HUES64 (cell line): Measurements from ENCODE around the gene SCFD2. TPM values are rescaled to one million over a fixed set of nuclear protein-coding genes. Genes with fewer than 3 reads are reported as not detected.
"Not testable (repeated sequence)": the region's sequence is repeated elsewhere in the genome, so short reads cannot be mapped to it uniquely, and the experiment has no call there.

Experiments used
- H3K27ac ChIP-seq: 2 replicates; pipeline ENCODE4 v1.7.0; 2013; ENCODE audit warnings: low read depth, low read length, inconsistent platforms
- H3K27me3 ChIP-seq: 2 replicates; pipeline ENCODE4 v1.6.1; 2013; ENCODE audit warnings: mild to moderate bottlenecking, low read length; ENCODE audit not compliant: insufficient read depth
- H3K36me3 ChIP-seq: 2 replicates; pipeline ENCODE4 v1.6.1; 2013; ENCODE audit warnings: mild to moderate bottlenecking, low read length; ENCODE audit not compliant: insufficient read depth
- H3K4me1 ChIP-seq: 2 replicates; pipeline ENCODE4 v1.6.1; 2013; ENCODE audit warnings: mild to moderate bottlenecking, low read length, moderate library complexity; ENCODE audit not compliant: insufficient read depth
- H3K4me3 ChIP-seq: 2 replicates; pipeline ENCODE4 v1.5.1; 2013; ENCODE audit warnings: mild to moderate bottlenecking, low read length, moderate library complexity
- H3K9ac ChIP-seq: 2 replicates; pipeline ENCODE4 v1.6.1; 2013; ENCODE audit warnings: mild to moderate bottlenecking, low read depth, low read length
- H3K9me3 ChIP-seq: 2 replicates; pipeline ENCODE4 v1.6.1; 2013; ENCODE audit warnings: low read depth, low read length; ENCODE audit not compliant: insufficient read depth
- WGBS: fragments of 150-250, 120-280 bp; methylation state at CpG from one replicate; pipeline ENCODE4 v1.1.7; 2013; ENCODE audit warnings: missing lambda C conversion rate; 5-methylcytosine and 5-hydroxymethylcytosine counted together
- polyA plus RNA-seq, 2 experiments: library from polyadenylated mRNA; stranded (reverse); fragments of 50-300 nt; gene quantifications; one replicate each; pipeline ENCODE4 v1.2.3, GENCODE V29; 2013

SCFD2 gene
- 7.2 TPM for polyA plus RNA-seq (2013, experiment 1 of 2)
- polyA plus RNA-seq (2013, experiment 2 of 2), result 7.2 TPM

DNA sequence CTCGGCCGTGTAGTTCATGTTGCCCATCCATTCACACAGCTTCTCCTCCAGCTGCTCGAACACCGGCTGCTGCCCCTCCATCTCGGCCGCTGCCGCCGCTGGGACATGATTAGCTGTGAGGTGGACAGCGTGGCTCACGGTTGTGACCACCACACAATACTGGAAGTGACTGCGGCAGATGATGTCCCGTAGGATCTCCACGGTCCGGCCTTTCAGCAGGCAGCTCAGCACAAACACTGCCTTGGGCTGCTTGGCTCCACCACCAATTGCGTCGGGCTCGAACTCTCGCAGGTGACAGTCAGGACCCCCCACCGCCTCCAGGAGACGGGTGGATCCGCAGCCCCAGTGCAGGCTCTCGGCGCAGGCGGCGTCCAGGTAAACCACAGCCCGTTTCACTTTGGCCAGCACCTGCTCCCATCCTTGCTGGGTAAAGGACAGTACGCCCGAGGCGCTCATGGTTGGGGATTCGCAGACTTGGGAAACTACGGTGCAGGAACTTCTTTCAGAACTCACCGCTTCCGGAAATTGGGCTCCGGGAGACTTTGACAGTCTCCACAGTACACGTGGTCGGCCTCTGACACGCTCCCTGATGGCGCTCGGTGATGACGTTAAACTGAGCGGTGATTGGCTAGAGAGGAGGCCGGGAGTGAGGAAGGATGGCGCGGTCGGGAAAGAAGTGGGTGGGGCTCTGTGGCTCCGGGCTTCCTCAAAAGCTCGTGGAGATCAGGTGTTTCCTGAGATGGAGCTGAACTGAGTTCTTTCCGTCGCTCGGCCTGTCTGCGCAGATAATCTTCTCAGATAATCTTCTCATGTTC is at the start of gene SCFD2:
Gene SCFD2, minus strand, starts transcription at position 576 of the 815 bp plus-strand sequence.
- H3K9me3 ChIP-seq, result no peaks in the 10 kb centered on the region
- H3K36me3 ChIP-seq, result no peaks in the 10 kb centered on the region
- peak within 1 kb of the TSS; percentile 78 for H3K4me3 ChIP-seq
- H3K27me3 ChIP-seq, result peaks cover 37% of the 10 kb centered on the region
- peaks cover 10% of the 10 kb centered on the region; the same call in 1 of the 2 replicates for H3K4me1 ChIP-seq
- H3K27ac ChIP-seq, result no peak within 1 kb of the TSS
- H3K9ac ChIP-seq, result peak within 1 kb of the TSS; percentile 13; the same call in 1 of the 2 replicates
- under 1% methylated on average over 51 of the region's 51 CpGs for WGBS

DNA sequence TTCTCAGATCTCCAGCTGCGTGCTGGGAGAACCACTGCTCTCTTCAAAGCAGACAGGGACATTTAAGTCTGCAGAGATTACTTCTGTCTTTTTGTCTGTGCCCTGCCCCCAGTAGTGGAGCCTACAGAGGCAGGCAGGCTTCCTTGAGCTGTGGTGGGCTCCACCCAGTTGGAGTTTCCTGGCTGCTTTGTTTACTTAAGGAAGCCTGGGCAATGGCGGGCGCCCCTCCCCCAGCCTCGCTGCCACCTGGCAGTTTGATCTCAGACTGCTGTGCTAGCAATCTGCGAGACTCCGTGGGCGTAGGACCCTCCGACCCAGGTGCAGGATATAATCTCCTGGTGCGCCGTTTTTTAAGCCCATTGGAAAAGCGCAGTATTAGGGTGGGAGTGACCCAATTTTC is 43.6 kb upstream of the SCFD2 start:
- 96% methylated on average over 11 of the region's 11 CpGs for WGBS
- not testable (repeated sequence) for H3K27ac ChIP-seq, H3K4me3 ChIP-seq, H3K27me3 ChIP-seq, H3K9ac ChIP-seq, H3K9me3 ChIP-seq, H3K4me1 ChIP-seq
- H3K36me3 ChIP-seq, result peaks cover 12% of the 10 kb centered on the region

DNA sequence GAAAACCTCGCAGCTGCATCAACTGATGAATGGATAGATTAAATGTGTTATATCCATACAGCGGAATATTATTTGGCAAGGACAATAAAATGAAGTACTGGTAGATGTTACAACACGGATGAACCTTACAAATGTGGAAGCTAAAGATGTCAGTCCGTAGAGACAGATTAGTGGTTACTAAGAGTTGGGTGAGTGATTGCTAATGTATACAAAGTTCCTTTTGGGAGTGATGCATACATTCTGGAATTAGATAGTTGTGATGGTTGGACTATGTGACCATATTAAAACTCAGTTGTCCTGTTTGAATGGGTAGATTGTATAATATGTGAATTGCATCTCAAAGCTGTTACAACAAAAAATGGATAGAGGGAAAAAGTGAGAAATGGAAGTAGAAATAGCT is 14.4 kb upstream of the SCFD2 start:
- Histone ChIP-seq H3K9ac (no peak overlapping the region), H3K4me3 (0 out of 2 replicates have a peak overlapping the region, but pooled peaks have one; percentile 12), H3K36me3 (peaks cover 56% of the 10 kb centered on the region)

DNA sequence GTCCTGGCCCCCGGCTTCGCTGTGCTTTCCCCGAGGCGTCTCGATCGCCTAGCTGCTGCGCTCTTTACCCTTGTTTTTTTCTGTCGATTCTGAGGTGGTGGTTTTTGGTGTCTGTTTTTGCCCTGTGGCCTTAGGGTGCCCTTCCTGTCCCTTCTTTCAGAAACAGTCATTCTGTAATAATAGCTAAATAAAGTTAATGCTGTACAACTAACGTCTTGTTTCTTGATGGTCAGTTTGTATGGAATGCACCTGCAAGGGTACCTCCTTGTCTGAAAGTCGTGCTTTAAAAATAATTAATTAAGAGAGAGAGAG is 12.3 kb upstream of the SCFD2 start:
- H3K4me1 ChIP-seq, result peaks cover 13% of the 10 kb centered on the region
- H3K36me3 ChIP-seq, result peaks cover 35% of the 10 kb centered on the region
- no peaks in the 10 kb centered on the region for H3K9me3 ChIP-seq
- H3K27ac ChIP-seq, result peak overlapping the region; percentile 86; the same call in 1 of the 2 replicates
- WGBS, result 0% methylated on average over 9 of the region's 10 CpGs
- H3K27me3 ChIP-seq, result peaks cover 16% of the 10 kb centered on the region
- H3K9ac ChIP-seq, result peak overlapping the region; percentile 94
- peak overlapping the region; percentile 90 for H3K4me3 ChIP-seq

More for the DNA sequence above, 14.4 kb upstream of the SCFD2 start:
- H3K4me1 ChIP-seq, result peaks cover 13% of the 10 kb centered on the region
- no peaks in the 10 kb centered on the region for H3K9me3 ChIP-seq
- WGBS, result 94% methylated on average over 4 of the region's 4 CpGs
- no peak overlapping the region for H3K27ac ChIP-seq
- no peaks in the 10 kb centered on the region for H3K27me3 ChIP-seq

DNA sequence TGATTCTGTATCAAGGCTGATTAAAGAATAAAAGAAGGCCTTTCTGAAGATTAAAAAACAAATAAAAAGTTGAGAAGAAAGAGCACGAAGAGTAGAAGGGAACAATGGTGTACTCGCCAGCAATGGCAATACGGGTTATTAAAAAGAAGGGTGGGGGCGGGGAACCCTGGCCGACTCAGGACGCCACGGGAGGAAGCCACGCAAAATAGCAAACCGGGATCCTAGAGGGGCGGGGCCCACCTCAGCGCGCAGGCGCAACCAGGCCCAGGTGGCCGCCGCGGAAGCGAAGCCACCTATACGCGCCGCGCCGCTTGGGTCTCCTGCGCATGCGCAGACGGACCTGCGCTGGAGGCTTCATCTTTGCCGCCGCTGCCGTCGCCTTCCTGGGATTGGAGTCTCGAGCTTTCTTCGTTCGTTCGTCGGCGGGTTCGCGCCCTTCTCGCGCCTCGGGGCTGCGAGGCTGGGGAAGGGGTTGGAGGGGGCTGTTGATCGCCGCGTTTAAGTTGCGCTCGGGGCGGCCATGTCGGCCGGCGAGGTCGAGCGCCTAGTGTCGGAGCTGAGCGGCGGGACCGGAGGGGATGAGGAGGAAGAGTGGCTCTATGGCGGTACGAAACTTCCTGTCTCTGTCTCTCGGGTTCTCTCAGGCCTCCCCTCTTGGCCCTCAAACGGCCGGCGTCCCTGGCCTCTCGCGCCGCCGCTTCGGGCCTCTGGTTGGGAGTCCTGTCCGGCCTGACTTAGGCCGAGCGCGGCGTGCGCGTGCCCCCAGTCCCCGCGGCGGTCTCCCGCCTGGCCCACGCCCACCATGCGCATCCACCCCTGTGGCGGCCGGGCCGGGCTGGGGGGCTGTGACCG is 11.7 kb upstream of the SCFD2 start, which contains the start of gene FIP1L1:
Gene FIP1L1, plus strand, starts transcription at position 323 of the 852 bp plus-strand sequence. Its CDS starts 198 bp downstream, at position 521.
- under 1% methylated on average over 85 of the region's 85 CpGs for WGBS
- Histone ChIP-seq H3K4me3 (peak within 1 kb of the TSS; percentile 90), H3K27ac (peak within 1 kb of the TSS; percentile 86)

DNA sequence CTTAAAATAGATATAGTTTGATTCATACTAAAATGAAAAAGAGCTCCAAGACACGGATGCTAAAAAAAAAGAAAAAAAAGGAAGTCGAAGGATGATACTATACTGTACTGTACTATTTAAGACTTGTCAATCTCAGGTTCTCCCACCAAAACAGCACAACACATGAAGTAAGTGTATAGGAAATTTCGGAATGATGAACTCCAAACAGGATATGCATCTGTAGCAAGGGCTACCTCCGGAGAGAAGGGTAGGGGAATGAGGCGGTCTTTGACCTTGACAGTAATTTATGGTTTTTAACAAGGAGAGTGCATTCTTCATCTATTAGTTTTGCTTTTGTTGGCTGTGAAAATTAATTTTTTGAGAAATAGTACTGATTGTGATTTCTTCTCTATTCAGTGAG is 11.0 kb upstream of the SCFD2 start:
- WGBS, result 61% methylated on average over 3 of the region's 5 CpGs

More for the DNA sequence above, 11.7 kb upstream of the SCFD2 start, which contains the start of gene FIP1L1:
- peak within 1 kb of the TSS; percentile 94 for H3K9ac ChIP-seq
- H3K36me3 ChIP-seq, result peaks cover 29% of the 10 kb centered on the region
- peaks cover 13% of the 10 kb centered on the region for H3K4me1 ChIP-seq
- H3K9me3 ChIP-seq, result no peaks in the 10 kb centered on the region
- peaks cover 21% of the 10 kb centered on the region for H3K27me3 ChIP-seq

DNA sequence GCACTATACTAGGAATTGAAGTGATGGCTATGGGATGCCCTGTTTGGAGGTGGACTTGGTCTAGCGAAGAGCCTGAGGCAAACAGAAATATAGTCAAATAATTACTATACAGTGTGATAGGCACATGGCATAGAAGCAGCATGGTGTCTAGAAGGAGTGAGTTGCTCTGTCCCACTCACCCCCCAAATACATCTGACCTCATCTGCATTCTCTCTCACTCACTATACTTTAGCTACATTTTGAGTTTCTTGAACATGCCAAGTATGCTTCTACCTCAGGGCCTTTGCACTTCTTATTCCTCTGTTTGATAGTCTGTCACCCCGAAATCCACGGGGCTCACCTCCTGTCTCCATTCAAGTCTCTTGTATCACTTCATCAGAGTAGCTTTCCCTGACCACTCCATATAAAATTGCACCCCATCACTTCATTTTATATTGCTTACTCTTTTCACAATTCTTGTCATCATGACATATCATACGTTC is 9.0 kb upstream of the SCFD2 start:
- H3K9me3 ChIP-seq, result no peaks in the 10 kb centered on the region
- 86% methylated on average over 3 of the region's 4 CpGs for WGBS
- peaks cover 44% of the 10 kb centered on the region for H3K27me3 ChIP-seq
- H3K27ac ChIP-seq, result no peak overlapping the region
- peaks cover 4% of the 10 kb centered on the region for H3K36me3 ChIP-seq
- H3K9ac ChIP-seq, result no peak overlapping the region
- peaks cover 13% of the 10 kb centered on the region for H3K4me1 ChIP-seq
- H3K4me3 ChIP-seq, result no peak overlapping the region

More for the DNA sequence above, 11.0 kb upstream of the SCFD2 start:
- Histone ChIP-seq H3K27me3 (peaks cover 27% of the 10 kb centered on the region), H3K4me1 (peaks cover 13% of the 10 kb centered on the region), H3K36me3 (peaks cover 23% of the 10 kb centered on the region), H3K9ac (peak overlapping the region; percentile 94; the same call in 1 of the 2 replicates), H3K27ac (no peak overlapping the region), H3K4me3 (peak overlapping the region; percentile 90), H3K9me3 (no peaks in the 10 kb centered on the region)

DNA sequence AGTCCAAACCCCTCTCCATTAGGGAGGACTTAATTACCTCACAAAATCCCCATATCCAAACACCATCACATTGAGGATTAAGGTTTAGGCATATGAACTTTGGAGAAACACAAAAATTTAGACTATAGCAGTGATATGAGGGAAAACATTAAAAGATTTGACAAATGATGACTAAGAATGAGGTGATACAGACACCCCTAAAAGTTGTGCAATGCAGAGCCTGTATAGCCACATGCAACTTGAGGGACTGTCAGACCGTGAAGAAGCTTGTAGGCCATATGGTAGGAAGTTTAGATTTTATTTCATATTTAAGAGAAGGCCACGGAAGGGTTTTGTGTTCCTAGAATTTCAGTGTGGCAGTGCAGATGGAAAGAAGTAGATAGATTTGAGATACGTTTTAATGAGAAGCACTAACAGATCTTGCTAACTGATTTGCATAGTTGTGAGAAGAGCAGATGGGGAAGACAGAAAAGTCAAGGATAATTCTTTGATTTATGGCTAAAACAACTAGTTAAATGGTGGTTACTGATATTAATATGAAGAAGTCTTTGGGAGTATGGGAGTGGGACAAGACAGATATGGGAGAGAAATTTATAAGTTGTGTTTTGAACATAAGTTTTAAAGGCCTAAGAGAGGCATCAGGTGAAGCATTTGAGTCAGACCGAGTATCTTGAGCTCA is 6.1 kb upstream of the SCFD2 start:
- no peaks in the 10 kb centered on the region for H3K4me1 ChIP-seq
- no peak overlapping the region for H3K9ac ChIP-seq
- 84% methylated on average over 4 of the region's 4 CpGs for WGBS
- no peaks in the 10 kb centered on the region for H3K9me3 ChIP-seq
- no peak overlapping the region for H3K27ac ChIP-seq
- peaks cover 68% of the 10 kb centered on the region for H3K27me3 ChIP-seq
- no peaks in the 10 kb centered on the region for H3K36me3 ChIP-seq
- no peak overlapping the region for H3K4me3 ChIP-seq

DNA sequence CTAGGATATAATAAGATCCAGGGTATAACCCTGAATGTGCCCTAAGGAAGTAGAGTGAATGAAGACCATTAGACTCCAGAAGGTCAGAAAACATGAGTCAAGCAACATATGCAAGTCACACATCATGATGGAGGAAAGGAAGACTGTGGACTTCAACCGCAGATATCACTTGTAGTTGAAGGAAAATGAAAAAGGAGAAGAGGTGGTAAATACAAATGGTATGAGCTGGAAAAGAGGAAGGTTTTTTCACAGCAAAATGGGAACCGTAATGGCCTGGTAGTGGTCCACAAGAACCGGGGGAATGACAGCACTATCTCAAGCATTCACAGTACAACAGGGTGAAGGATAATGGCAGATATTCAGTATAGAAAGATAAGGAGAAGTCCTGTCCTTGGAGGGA is 5.2 kb upstream of the SCFD2 start:
- H3K27me3 ChIP-seq, result peaks cover 74% of the 10 kb centered on the region
- no peak overlapping the region for H3K27ac ChIP-seq
- H3K9me3 ChIP-seq, result no peaks in the 10 kb centered on the region
- H3K9ac ChIP-seq, result no peak overlapping the region
- H3K4me3 ChIP-seq, result no peak overlapping the region
- no peaks in the 10 kb centered on the region; the same call in 1 of the 2 replicates for H3K4me1 ChIP-seq
- WGBS, result 93% methylated on average over 3 of the region's 3 CpGs
- H3K36me3 ChIP-seq, result no peaks in the 10 kb centered on the region

DNA sequence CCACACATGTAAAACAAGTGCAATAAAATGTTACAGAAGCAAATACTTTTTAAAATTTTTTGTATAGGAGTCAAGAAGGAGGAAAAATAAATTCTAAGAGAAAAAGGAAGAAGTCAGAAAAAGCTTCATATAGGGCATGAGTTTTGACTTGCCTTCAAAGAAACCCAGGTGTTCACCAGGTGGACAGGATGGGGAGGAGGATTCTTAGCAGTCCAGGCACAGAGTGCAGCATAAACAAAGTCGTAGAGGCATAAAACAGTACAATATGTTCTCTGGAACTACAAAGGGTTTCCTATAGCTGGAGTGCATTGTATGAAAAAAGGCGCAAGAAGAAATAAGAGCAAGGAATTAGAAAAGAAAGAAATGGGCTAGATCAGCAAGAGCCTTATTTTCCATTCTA is 1.9 kb upstream of the SCFD2 start:
- H3K4me1 ChIP-seq, result peaks cover 10% of the 10 kb centered on the region; the same call in 1 of the 2 replicates
- 93% methylated on average over 2 of the region's 2 CpGs for WGBS
- no peaks in the 10 kb centered on the region for H3K9me3 ChIP-seq
- H3K27me3 ChIP-seq, result peaks cover 55% of the 10 kb centered on the region
- H3K9ac ChIP-seq, result no peak overlapping the region
- H3K27ac ChIP-seq, result no peak overlapping the region
- no peaks in the 10 kb centered on the region for H3K36me3 ChIP-seq
- H3K4me3 ChIP-seq, result no peak overlapping the region
